ENCODE measurements around the gene FLT1.

FLT1 gene

DNA sequence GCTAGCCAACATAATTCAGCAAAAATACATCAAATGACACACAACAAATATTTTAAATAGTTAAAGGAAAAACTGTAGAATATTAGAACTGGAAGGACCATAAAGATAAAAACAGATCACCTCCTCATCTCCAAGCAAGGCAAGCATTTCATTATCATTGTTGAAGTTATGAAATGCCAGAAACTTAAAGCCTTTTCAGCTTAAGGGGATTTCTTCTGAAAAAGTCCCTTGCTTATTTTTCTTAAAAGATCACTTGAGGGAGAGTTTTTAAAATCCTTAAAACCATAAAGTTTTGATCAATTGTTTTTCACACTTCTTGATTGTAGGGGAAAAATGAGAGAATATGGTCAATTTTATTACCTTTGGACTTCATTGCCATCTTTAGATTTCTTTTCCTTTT, 37.4 kb downstream of the FLT1 start:
- no peak for DNase-seq

DNA sequence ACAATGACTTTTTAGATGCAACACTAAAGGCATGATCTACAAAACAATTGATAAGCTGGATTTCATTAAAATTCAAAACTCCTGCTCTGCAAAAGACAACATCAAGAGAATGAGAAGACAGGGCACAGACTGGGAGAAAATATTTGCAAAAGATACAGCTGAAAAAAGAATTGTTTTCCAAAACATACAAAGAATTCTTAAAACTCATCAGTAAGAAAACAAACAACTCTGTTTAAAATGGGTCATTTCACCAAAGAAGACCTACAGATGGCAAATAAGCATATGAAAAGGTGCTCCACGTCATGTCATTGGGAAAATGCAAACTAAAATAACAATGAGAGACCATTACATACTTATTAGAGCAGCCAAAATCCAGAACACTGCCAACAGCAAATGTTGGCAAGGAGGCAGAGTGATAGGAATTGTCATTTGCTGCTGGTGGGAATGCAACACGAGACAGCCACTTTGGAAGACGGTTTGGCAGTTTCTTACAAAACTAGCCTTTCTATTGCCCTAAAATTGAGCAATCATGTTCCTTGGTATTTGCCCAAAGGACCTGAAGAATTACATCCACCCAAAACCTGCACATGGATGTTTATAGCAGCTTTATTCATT, 39.2 kb downstream of the FLT1 start:
- DNase-seq = no peak

DNA sequence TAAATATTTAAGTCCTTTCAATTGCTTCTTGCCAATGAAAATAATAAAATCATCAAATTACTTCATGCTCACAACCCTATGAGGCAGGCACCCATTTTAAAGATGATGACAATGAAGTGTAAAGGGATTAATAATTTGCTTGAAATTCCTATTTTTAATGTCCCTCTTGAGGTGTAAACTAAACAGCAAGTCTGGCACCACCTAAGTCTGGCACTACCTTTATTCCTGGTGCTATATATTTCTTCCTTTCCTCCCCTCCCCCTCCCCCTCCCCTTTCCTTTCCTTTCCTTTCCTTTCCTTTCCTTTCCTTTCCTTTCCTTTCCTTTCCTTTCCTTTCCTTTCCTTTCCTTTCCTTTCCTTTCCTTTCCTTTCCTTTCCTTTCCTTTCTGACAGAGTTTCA, 42.2 kb downstream of the FLT1 start:
- DNase-seq = no peak

DNA sequence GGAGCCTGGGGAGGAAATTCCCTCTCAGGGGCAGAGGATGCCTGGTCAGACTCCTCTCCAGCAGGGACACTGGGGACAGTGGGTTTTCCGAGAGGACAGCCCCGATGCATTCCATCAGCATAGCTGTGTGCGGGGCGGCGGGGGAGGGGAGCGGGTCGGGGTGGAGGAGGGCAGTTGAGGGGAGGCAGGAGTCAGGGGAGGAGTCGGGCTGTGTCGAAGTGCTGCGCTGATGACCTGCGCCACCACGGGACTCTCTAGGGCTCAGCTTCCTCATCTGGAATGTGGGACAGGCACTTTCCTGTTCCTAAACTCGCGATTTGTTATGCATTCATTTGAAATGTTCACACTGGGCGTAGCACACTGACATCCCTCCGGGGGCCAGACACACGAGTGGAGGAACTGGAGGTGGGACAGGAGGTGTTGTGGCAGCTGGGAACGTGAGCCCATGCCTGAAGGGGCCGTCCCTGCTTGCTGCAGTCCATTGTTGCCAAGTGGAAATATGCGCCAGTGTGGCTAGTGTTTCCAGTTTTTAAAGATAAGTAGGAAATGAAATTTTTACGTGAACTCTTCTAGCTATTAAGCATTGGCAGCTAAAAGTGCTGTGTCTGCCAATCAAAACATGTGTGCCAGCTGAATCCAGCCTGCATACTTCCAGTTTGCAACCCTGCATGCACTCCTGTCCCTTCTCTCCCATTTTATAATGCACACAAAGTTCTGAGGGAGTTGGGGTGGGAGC, 43.3 kb downstream of the FLT1 start:
- DNase-seq = no peak

DNA sequence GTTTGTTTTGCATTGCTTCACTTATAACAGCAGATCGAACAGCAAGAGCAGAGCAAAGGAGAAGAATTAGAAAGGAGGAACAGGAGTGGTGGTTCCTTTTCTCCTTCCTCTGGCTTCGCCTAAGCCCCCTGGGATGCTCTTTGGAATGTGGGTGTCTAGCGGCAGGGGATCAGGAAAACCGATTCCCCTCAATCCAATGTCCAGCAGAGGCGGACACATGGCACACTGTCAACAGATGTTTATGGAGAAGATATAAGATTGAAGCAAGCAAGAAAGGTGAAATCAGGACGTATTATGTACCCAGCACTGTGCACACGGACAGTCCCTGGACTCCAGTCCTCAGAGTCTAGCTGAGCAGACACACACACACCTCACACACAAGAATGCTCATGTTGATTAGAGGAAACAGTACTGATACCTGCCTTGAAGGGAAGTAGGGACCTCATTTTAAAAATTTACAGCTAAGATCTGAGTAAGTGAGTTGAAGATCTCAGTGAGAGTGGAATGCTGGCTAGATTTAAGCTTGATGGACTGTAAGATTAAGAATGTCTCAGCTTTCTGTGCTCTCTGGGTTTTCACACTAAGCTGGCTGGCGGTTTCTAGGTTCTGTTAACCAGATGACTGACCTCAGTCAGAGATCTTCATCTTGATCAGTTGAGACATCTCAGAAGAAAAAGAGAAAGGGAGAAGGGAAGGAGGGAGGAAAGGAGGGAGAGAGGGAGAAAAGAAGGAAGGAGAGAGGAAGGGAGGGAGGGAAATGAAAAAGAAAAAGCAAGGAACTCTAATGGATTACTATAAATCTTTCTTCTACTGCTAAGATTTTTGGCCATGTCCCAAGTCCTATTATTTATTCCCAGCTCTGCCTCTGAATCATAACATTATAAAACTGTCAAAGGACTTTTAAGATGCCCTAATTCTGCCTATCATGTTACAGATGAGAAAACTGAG, 44.8 kb downstream of the FLT1 start:
- no peak for DNase-seq

DNA sequence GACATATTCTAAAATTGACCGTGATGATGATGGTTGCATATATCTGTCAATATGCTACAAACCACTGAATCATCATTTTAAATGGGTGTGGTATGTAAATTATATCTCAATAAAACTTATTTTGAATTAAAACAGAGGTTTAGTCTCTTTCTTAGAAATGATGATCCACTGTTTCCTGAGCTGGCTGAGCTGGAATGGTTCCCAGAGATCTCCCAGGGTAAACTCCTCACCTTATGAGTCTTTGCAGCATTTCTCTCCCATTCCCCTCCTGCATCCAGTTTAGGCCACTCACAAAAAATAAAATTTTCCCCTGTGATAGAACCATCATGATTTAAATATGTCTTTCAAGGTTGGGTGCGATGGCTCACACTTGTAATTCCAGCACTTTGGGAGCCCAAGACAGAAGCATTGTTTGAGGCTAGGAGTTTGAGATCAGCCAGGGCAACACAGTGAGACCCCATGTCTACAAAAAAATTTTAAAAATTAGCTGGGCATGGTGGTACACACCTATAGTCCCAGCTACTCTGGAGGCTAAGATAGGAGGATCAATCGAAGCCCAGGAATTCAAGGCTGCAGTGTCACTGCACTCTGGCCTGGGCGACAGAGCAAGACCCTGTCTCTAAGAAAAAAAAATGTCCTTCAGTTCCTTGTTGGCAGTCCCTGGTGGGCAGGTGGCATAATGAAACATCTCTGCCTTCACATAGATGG, 46.1 kb downstream of the FLT1 start:
- no peak for DNase-seq

DNA sequence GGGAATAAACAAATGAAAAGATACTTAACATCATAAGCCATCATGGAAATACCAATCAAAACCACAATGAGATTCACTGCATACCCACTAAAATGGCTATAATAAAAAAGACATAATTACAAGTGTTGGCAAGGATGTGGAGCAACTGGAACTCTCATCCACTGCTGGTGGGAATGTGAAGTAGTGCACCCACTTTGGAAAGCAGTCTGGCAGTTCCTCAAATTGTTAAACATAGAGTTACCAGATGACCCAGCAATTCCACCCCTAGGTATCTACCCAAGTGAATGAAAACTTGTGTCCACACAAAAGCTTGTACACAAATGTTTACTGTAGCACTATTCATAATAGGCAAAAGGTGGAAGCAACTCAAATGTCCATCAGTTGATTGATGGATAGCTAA, 46.9 kb downstream of the FLT1 start:
- DNase-seq = no peak

DNA sequence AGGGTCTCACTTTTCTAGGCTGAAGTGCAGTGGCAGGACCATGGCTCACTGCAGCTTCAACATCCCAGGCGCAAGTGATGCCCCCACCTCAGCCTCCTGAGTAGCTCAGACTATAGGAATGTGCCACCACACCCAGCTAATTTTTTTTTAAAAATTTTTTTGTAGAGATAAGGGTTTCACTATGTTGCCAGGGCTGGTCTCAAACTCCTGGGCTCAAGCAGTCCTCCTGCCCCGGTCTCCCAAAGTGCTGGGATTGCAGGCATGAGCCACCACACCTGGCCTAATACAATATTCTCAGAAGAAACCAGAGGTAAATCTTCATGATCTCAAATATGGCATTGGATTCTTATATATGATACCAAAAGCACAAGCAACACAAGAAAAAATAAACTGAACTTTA, 47.7 kb downstream of the FLT1 start:
- no peak for DNase-seq

DNA sequence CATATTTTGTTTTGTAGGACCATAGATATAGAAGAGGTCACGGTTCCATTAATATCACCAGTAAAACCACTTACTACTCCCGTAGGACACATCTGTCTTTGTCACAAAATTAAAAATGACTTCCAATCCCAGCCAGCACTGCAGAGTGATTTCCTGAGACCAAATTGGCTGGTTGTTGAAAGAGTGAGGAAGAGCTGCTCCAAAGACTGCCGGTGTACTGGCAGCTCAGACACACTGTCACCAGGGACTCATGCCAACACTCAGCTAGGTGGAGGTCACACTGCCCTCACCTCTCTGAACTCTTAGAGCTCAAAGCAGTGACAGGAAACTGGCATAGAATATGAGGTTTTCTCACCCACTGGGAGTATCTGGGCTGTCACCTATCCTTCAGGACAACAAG, 52.1 kb downstream of the FLT1 start:
- DNase-seq = no peak

DNA sequence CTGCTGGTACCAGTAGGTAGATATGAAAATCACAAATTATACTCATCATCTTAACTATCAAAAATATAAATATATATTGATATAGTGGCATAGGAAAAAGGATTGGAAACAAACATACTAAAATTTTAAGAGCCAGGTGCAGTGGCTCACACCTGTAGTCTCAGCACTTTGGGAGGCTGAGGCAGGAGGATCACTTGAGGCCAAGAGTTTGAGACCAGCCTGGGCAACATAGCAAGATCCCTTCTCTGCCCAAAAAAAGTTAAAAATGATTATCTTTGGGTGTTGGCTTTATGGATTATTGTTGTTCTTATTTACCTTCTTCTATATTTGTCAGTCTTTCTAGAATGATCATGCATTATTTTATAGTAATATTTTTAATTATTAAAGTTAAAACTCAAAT, 53.4 kb downstream of the FLT1 start:
- no peak for DNase-seq

DNA sequence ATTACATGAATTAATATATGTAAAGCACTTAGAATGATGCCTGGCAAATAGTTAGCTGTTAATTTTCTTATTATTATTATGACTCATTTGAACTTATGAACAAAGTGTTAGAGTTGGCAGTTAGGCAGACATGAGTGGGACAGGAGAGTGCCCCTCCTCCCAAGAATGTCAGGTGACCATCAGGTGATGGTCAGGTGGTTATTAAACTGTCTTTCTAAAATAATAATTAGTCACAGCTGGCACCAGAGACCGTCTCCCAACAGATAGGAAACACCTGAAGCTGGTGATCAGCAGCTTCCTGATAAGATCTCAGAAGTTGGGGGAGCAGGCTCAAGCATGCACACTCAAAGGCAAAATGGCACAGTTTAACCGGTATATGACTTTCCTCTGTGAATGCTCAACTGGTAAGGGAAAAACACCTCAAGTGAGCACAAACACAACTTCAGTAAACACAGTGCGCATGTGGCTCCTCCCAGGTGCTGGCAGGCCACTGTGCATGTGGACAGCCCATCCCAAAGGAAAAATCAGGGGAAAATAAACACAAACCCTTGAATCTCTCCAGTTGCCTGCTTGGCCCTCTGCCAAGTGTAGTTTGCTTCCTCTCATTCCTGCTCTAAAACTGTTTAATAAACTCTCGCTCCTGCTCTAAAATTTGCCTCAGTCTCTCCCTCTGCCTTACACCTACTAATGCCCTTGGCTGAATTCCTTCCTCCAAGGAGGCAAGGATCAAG, 54.0 kb downstream of the FLT1 start:
- no peak for DNase-seq

DNA sequence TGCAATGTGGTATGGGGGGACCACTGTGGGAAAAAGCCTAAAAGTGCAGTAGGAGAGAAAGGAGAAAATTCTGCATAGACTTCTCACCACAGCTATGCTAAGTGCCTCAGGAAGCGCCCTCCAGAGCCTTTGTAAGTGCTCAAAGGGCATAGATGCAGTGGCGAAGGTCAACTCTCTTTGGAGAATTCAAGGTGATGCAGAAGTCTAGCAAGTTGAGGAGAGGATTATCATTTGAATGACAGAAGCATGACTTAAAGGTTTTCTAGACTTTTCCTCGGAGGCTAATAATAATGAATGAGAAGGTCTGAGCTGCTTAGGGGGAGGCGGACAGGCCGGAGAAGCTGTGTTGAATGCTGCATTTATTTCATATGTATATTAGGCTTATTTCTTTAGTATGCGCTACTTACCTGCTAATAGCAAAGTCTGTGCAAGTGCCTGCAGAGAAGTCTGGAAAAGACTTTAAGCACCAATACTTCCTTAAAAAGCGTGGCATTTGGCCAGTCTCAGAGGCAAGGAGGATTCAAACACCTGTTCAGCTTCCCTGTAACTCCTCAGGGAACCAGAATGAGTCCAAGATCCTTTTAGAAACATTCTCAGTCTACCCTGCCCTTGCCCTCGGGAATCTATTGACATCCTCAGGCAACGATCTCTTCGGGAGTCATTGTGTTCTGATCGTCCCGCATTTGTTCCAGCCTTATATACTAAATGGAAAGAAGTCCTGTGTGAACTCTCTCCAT, 56.2 kb downstream of the FLT1 start:
- DNase-seq = no peak

DNA sequence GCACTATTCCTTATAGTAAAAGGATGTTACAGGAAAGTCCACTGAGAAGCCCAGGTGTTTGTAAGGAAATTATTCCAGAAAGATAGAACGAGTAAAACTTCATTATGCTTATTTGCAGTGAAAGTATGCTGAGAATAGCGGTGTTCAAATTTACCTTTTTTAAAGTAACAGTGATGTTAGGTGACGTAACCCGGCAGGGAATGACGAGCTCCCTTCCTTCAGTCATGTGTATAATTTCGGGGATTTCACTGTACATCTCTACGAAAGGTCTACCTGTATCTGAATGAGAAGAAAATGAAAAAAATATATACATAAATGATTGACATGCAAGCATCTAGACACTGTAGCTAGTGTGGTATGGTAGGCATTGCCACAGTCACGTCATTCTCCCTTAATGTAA, 56.9 kb downstream of the FLT1 start:
- DNase-seq = no peak

DNA sequence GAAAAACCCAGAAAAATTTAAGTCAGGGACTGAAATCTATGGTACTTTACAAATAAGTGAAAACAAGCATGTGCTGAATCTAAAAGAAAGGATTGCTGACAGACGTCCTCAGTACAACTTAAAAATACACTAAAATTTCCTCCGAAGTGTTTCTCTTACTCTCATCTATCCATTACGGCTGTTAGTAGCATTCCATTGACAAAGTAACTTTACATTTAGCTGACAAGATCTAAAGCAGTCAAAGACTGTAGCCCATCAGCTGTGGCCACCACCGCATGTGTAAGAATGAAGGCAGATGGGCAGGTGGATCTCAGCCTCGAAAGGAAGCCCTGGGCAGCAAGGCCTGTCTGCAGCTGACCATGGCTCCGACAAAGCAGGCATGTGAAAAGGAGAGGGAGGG, 59.0 kb downstream of the FLT1 start:
- DNase-seq = no peak

DNA sequence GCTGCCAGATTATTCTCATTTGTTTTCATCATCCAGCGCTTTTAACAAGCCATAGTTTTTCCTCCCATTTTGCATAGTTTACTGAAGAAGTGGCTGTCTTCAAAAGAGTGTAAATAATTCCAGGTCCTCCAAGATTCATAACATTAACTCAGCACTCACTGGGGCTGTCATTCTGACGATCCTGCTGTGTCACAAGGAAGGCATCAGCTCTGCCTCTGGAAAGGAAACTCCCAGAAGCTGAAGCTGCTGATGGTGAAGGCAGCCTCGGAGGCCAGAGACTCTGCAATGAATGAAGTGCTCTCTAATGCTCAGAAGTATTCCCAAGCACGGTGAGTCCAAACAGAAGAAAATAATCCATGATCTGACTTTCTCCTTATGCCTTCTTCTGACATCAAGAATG, 60.0 kb downstream of the FLT1 start:
- no peak for DNase-seq

DNA sequence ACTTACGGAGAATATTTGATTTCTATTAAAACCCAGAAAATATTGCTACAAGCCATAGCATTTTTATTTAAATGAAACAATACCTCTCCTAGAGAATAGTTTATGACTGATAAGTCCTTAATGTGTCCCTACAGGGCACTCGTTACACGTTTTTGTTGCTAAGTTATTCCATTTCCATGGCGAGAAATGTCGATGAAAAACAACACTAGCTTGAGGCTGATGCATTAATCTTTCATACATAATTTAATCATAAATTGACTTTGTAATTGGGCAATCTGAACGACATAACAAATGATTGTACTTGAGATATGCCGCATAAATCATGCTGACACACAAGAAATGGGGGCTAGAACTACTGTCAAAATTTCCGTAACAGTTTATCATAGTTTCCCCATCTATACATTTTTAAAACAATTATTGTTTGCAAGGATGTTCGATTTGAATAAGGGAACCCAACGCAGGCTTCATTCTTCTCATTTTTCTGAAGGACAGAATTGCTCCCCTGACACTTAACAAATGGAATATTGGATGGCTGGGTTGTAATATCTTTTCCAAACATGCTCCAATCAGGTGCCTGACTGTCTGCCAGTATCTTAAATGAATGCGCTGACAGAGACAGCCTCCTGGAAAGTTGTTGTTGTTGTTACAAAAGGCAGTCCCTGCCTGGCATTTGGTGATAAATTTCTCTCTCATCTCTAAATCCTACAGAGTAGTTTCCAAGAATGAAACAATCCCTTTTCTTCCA, 61.9 kb downstream of the FLT1 start:
- no peak for DNase-seq

DNA sequence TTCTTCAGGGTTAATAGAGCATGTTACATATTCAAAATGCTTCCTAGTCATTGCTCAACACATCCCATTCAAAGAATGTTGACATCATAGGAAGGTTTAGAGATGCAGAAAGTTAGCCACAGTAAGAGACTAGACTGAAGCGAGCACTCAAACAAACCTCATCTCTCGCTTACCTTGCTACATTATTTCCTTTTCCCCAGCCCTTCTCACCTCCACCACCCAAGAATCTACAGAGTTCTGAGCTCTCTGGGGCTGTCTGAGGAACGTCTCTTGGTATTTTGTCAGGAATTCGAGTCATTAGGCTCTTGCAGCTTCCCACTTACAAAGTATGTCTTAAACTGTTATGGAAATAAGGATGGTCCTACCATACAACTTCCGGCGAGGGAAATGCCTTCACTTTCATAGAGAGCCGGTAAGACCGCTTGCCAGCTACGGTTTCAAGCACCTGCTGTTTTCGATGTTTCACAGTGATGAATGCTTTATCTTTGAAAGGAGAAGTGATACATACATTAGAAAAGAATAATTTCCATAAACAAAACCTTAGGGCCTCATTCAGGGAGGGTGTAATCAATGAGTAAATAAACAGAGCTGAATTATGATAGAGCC, 65.1 kb downstream of the FLT1 start:
- DNase-seq = no peak

DNA sequence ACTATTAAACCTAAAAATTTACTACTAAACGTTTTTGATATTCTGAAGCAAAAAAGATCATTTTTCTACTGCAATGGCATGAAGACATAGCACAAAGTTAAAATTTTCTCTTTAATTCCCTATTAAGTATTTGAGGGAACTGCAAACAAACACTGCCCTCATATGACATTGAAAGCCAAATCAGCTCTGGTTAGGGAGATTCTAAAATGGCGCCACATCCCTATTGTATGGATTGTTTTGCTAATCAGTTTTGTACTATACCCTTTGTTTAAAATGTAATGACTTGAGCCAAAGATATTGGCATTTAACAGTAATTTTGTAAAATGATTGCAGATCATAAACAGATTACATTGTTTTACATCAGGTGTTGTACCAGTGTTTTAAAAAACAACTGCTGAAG, 65.8 kb downstream of the FLT1 start:
- no peak for DNase-seq

DNA sequence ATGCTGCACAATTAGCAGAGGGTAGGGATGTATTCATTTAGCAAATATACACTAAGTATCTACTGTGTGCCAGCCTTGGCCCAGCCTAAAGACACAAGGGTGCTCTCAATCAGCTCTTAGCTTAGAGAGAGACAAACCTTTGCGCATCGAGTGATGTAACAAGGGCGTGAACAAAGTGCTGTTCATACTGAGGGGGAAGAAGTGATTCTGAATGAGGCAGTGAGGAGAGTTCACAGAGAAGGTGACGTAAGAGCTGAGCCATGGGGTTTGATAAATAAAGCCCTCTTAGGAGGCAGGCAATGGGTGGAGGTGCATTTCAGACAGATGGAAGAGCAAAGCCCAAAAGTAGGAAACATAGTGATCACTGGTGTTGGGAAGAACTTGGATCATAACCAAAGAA, 68.5 kb downstream of the FLT1 start:
- DNase-seq = no peak

DNA sequence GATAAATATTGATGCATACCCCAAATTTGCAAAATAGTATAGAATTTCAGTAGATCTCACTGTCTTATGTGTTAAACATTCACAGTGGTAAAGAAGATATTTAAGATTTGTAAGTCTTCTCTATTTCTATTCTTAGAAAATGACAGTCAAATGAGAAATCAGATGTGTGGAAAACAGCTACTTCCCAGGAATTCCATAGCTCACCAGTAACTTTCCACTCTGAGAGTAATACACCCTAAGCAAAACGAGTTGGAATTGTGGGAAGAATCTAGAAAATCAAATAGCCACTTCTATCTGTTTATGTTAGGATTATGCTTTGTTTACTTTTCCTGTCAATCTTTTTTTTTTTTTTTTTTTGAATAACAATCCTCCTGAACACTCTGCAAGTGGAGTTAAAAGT, 69.1 kb downstream of the FLT1 start:
- no peak for DNase-seq

DNA sequence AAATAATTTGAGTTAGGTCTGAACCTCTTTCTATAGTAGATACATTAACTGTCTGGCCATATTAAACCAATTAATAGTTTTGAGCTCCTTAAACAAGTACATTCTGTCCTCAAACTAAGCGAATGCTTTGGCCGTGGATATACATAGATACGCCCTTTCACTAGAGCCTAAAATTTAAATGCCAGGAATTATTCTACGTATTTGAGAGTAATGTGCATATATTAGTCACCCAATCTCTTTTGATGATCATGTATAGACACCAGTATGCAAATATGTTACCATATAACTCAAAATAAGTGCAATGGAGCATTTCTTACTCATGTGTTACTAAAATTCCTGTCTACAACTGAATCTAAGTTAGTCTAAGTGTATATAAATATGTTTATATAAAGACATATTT, 70.4 kb downstream of the FLT1 start:
- no peak for DNase-seq
